Loucy (cell line): ENCODE results near the gene RGS6.

Experiments used
- H2AFZ ChIP-seq: fragments of 200-600 bp; sonication (generic); 2 replicates; pipeline ENCODE4 v1.6.0; 2016; ENCODE audit warnings: antibody characterized with exemption, mild to moderate bottlenecking, low read length, moderate library complexity
- H3F3A ChIP-seq: fragments of 200-600 bp; 2 replicates; pipeline ENCODE4 v1.6.0; 2016; ENCODE audit warnings: antibody characterized with exemption, low read depth, mild to moderate bottlenecking
- H3K27me3 ChIP-seq: fragments of 200-600 bp; sonication (generic); 2 replicates; pipeline ENCODE4 v1.6.1; 2014; ENCODE audit warnings: low read length, mild to moderate bottlenecking; ENCODE audit not compliant: insufficient read depth, poor library complexity, severe bottlenecking
- H3K36me3 ChIP-seq: fragments of 200-600 bp; sonication (generic); 2 replicates; pipeline ENCODE4 v1.6.1; 2016; ENCODE audit warnings: low read length; ENCODE audit not compliant: insufficient read depth
- H3K4me1 ChIP-seq: fragments of 200-600 bp; sonication (generic); 2 replicates; pipeline ENCODE4 v1.5.1; 2014; ENCODE audit warnings: low read length, mild to moderate bottlenecking; ENCODE audit not compliant: insufficient read depth, poor library complexity, severe bottlenecking
- H3K4me2 ChIP-seq: fragments of 200-600 bp; sonication (generic); 2 replicates; pipeline ENCODE4 v1.6.0; 2014; ENCODE audit warnings: antibody characterized with exemption, low read length, low read depth, mild to moderate bottlenecking; ENCODE audit not compliant: poor library complexity, severe bottlenecking
- H3K4me3 ChIP-seq: fragments of 200-600 bp; sonication (generic); 2 replicates; pipeline ENCODE4 v1.5.1; 2014; ENCODE audit warnings: low read length, mild to moderate bottlenecking, mixed read lengths; ENCODE audit not compliant: poor library complexity, severe bottlenecking
- H3K79me2 ChIP-seq: fragments of 200-600 bp; sonication (generic); 2 replicates; pipeline ENCODE4 v1.6.1; 2014; ENCODE audit warnings: low read length; ENCODE audit not compliant: insufficient read depth
- H3K9ac ChIP-seq: fragments of 200-600 bp; sonication (generic); 2 replicates; pipeline ENCODE4 v1.6.0; 2014; ENCODE audit warnings: mild to moderate bottlenecking, low read depth, low read length, moderate library complexity; ENCODE audit not compliant: poor library complexity, severe bottlenecking
- H3K9me2 ChIP-seq: fragments of 200-600 bp; sonication (generic); replicated peaks from 2 replicates; pipeline ENCODE4 v1.6.1; 2016; ENCODE audit warnings: low read depth, low read length, mixed read lengths
- H3K9me3 ChIP-seq: fragments of 200-600 bp; sonication (generic); 2 replicates; pipeline ENCODE4 v1.6.1; 2014; ENCODE audit warnings: mild to moderate bottlenecking, antibody characterized with exemption, low read length, low read depth; ENCODE audit not compliant: insufficient read depth
- H4K20me1 ChIP-seq: fragments of 200-600 bp; sonication (generic); 2 replicates; pipeline ENCODE4 v1.6.0; 2014; ENCODE audit warnings: antibody characterized with exemption, low read length, mild to moderate bottlenecking; ENCODE audit not compliant: insufficient read depth, poor library complexity, severe bottlenecking
- EZH2phosphoT487 ChIP-seq: fragments of 200-600 bp; IDR thresholded peaks from 2 replicates; pipeline ENCODE4 v1.6.1; 2018; ENCODE audit warnings: antibody characterized with exemption, mild to moderate bottlenecking, moderate library complexity, borderline replicate concordance
- TF ChIP-seq, protein P1 (sequence below): fragments of 200-600 bp; sonication (generic); conservative IDR thresholded peaks from 2 replicates; pipeline ENCODE4 v1.5.1; 2014; ENCODE audit warnings: mild to moderate bottlenecking, antibody characterized with exemption, low read length

Gene RGS6

DNA sequence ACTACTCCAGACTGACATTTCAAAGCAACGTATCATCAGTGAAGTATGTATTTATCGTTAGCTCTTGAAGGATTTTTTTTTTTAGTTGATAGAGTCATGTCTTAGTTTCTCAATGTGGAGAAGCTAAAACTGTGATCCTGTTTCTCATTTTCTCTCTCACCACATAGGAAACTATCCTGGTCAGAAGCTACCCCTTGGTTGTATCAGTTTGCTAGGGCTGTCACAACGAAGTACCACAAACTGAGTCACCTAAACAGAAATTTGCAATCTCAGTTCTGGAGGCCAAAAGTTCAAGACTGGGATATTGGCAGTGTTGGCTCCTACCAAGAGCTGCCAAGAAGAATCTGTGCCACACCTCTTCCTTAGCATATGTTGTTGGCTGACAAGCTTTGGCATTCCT, 369.1 kb downstream of the RGS6 start:
- H3K9me3 ChIP-seq, result peaks cover 22% of the 10 kb centered on the region; the same call in 1 of the 2 replicates
- no peaks in the 10 kb centered on the region for H3K79me2 ChIP-seq
- no peak overlapping the region for H2AFZ ChIP-seq
- H3K9ac ChIP-seq, result no peak overlapping the region
- peaks cover 20% of the 10 kb centered on the region for H3K4me1 ChIP-seq
- H3K27me3 ChIP-seq, result no peaks in the 10 kb centered on the region
- H4K20me1 ChIP-seq, result no peaks in the 10 kb centered on the region
- H3K4me2 ChIP-seq, result no peak overlapping the region
- H3K4me3 ChIP-seq, result no peak overlapping the region
- H3K9me2 ChIP-seq, result no peaks in the 10 kb centered on the region
- TF ChIP-seq EZH2phosphoT487, result no peak
- TF ChIP-seq, protein P1, sequence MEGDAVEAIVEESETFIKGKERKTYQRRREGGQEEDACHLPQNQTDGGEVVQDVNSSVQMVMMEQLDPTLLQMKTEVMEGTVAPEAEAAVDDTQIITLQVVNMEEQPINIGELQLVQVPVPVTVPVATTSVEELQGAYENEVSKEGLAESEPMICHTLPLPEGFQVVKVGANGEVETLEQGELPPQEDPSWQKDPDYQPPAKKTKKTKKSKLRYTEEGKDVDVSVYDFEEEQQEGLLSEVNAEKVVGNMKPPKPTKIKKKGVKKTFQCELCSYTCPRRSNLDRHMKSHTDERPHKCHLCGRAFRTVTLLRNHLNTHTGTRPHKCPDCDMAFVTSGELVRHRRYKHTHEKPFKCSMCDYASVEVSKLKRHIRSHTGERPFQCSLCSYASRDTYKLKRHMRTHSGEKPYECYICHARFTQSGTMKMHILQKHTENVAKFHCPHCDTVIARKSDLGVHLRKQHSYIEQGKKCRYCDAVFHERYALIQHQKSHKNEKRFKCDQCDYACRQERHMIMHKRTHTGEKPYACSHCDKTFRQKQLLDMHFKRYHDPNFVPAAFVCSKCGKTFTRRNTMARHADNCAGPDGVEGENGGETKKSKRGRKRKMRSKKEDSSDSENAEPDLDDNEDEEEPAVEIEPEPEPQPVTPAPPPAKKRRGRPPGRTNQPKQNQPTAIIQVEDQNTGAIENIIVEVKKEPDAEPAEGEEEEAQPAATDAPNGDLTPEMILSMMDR, result no peak
- no peaks in the 10 kb centered on the region for H3F3A ChIP-seq
- H3K36me3 ChIP-seq, result 0 out of 2 replicates have a peak, but pooled peaks cover 6% of the 10 kb centered on the region

DNA sequence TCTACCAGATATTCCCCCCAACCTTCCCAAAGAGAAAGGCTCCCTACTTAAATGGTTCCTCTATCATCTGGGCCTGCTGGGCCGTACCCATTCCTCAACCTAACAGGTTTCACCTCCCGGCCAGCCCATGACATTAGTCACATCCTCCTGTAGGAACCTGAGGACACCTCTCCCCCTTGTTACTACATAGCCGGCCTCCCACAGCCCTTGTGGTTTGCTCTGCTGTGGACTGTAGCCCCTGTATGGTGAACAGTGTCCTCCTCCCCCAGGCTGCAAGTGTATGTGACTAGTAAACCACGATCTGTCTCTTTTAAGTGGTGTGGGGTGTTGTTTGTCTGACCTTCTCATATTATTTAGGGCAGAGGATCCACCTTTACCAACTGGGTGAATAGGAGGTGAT, 371.7 kb downstream of the RGS6 start:
- peaks cover 19% of the 10 kb centered on the region; the same call in 1 of the 2 replicates for H3K9me3 ChIP-seq
- H3K4me2 ChIP-seq, result peak overlapping the region; percentile 42
- H3K9ac ChIP-seq, result peak overlapping the region; percentile 3
- H3K36me3 ChIP-seq, result 0 out of 2 replicates have a peak, but pooled peaks cover 6% of the 10 kb centered on the region
- H3K79me2 ChIP-seq, result no peaks in the 10 kb centered on the region
- peaks cover 30% of the 10 kb centered on the region for H3K4me1 ChIP-seq
- H3K4me3 ChIP-seq, result no peak overlapping the region
- TF ChIP-seq, protein P1, result no peak
- TF ChIP-seq EZH2phosphoT487, result no peak
- H3K27me3 ChIP-seq, result no peaks in the 10 kb centered on the region
- no peaks in the 10 kb centered on the region for H3K9me2 ChIP-seq
- H3F3A ChIP-seq, result no peaks in the 10 kb centered on the region
- H2AFZ ChIP-seq, result no peak overlapping the region
- no peaks in the 10 kb centered on the region for H4K20me1 ChIP-seq

GRCh38 chr14:72305561-72305960, 373.3 kb downstream of the RGS6 start:
- H2AFZ ChIP-seq, result no peak overlapping the region
- H3K27me3 ChIP-seq, result no peaks in the 10 kb centered on the region
- peaks cover 47% of the 10 kb centered on the region for H3K4me1 ChIP-seq
- H3K79me2 ChIP-seq, result no peaks in the 10 kb centered on the region
- TF ChIP-seq, protein P1, result no peak
- TF ChIP-seq EZH2phosphoT487, result no peak
- no peaks in the 10 kb centered on the region for H3F3A ChIP-seq
- H3K36me3 ChIP-seq, result 0 out of 2 replicates have a peak, but pooled peaks cover 6% of the 10 kb centered on the region
- H3K9me3 ChIP-seq, result peaks cover 14% of the 10 kb centered on the region; the same call in 1 of the 2 replicates
- H3K9me2 ChIP-seq, result no peaks in the 10 kb centered on the region
- no peak overlapping the region for H3K9ac ChIP-seq
- no peak overlapping the region for H3K4me3 ChIP-seq
- H4K20me1 ChIP-seq, result no peaks in the 10 kb centered on the region
- H3K4me2 ChIP-seq, result no peak overlapping the region
